HG02759 (cell line): ENCODE data around the gene C1QTNF1.

Experiments
- ATAC-seq: cut with Tn5 transposase; IDR thresholded peaks from one replicate; pipeline ENCODE4 v1.9.1; 2021; ENCODE audit warnings: mild to moderate bottlenecking, moderate library complexity; ENCODE audit not compliant: unreplicated experiment

Gene C1QTNF1

GRCh38 chr17:79023886-79024771 lies at the start of gene C1QTNF1:
Gene C1QTNF1, plus strand, starts transcription at chr17:79024169. Its CDS starts 19,800 bp downstream, at chr17:79043969.
- no peak for ATAC-seq

GRCh38 chr17:78974635-78975591 lies 49.1 kb upstream of the C1QTNF1 start:
- ATAC-seq = no peak

- no peak for ATAC-seq
These were observed 46.9 kb upstream of the C1QTNF1 start for GRCh38 chr17:78976907-78977680.

- ATAC-seq = no peak
These were observed 46.4 kb upstream of the C1QTNF1 start for GRCh38 chr17:78977681-78977943.

GRCh38 chr17:78977997-78978973 lies 45.7 kb upstream of the C1QTNF1 start:
- no peak for ATAC-seq

GRCh38 chr17:78979780-78980623 lies 44.0 kb upstream of the C1QTNF1 start, which contains the start of gene LGALS3BP:
Gene LGALS3BP, minus strand, starts transcription at chr17:78979923. Its CDS starts 2,732 bp downstream, at chr17:78977191.
- ATAC-seq = no peak

- ATAC-seq = no peak
These were observed 43.4 kb upstream of the C1QTNF1 start for GRCh38 chr17:78980624-78980972.

GRCh38 chr17:78981010-78981888 lies 42.7 kb upstream of the C1QTNF1 start:
- ATAC-seq = no peak

GRCh38 chr17:78985395-78985794 lies 38.6 kb upstream of the C1QTNF1 start:
- ATAC-seq = no peak

- ATAC-seq = no peak
These were observed 37.8 kb upstream of the C1QTNF1 start for GRCh38 chr17:78986048-78986648.

- no peak for ATAC-seq
These were observed 37.2 kb upstream of the C1QTNF1 start for GRCh38 chr17:78986649-78987328.

- ATAC-seq = no peak
These were observed 35.8 kb upstream of the C1QTNF1 start for GRCh38 chr17:78988152-78988551.

GRCh38 chr17:78990349-78991016 lies 33.5 kb upstream of the C1QTNF1 start:
- no peak for ATAC-seq

GRCh38 chr17:78991017-78991738 lies 32.8 kb upstream of the C1QTNF1 start:
- ATAC-seq = no peak

GRCh38 chr17:78991906-78992532 lies 31.9 kb upstream of the C1QTNF1 start:
- no peak for ATAC-seq
